GM19395 (cell line): Measurements from ENCODE around the gene UROS.
A peak's percentile ranks its signal among the peaks of the same experiment; 100 is the strongest.

ENCODE experiments used
- ATAC-seq: cut with Tn5 transposase; IDR thresholded peaks from one replicate; pipeline ENCODE4 v1.9.1; 2021; ENCODE audit warnings: mild to moderate bottlenecking, moderate library complexity; ENCODE audit not compliant: unreplicated experiment

UROS gene

GRCh38 chr10:125795128-125795527 is 27.9 kb downstream of the UROS start:
- no peak for ATAC-seq

GRCh38 chr10:125792342-125793300 is 30.4 kb downstream of the UROS start:
- no peak for ATAC-seq

GRCh38 chr10:125788156-125789034 is 34.7 kb downstream of the UROS start:
- ATAC-seq = no peak

- no peak for ATAC-seq
Measured at GRCh38 chr10:125785791-125786190, 37.3 kb downstream of the UROS start.

GRCh38 chr10:125783957-125784356 is 39.1 kb downstream of the UROS start:
- ATAC-seq = peak; percentile 94

GRCh38 chr10:125783408-125783807 is 39.6 kb downstream of the UROS start:
- no peak for ATAC-seq

- no peak for ATAC-seq
Measured at GRCh38 chr10:125782616-125783015, 40.4 kb downstream of the UROS start.

GRCh38 chr10:125782054-125782453 is 41.0 kb downstream of the UROS start:
- ATAC-seq = no peak

GRCh38 chr10:125781374-125781773 is 41.7 kb downstream of the UROS start:
- no peak for ATAC-seq

GRCh38 chr10:125779403-125780327 is 43.4 kb downstream of the UROS start:
- no peak for ATAC-seq

GRCh38 chr10:125778556-125778955 is 44.5 kb downstream of the UROS start:
- ATAC-seq = no peak

GRCh38 chr10:125777806-125778205 is 45.3 kb downstream of the UROS start:
- ATAC-seq = no peak

- ATAC-seq = no peak
Measured at GRCh38 chr10:125775491-125776106, 47.5 kb downstream of the UROS start, which contains the start of gene MMP21. TSS of gene MMP21 (minus strand) at chr10:125775821. CDS start at chr10:125775821, 0 bp downstream.

GRCh38 chr10:125774581-125775191 is 48.4 kb downstream of the UROS start:
- ATAC-seq = no peak

GRCh38 chr10:125773687-125774543 is 49.1 kb downstream of the UROS start:
- ATAC-seq = no peak

GRCh38 chr10:125772864-125773180 is 50.2 kb downstream of the UROS start:
- no peak for ATAC-seq

GRCh38 chr10:125772112-125772863 is 50.8 kb downstream of the UROS start:
- ATAC-seq = no peak

- ATAC-seq = no peak
Measured at GRCh38 chr10:125770844-125771243, 52.2 kb downstream of the UROS start.
